Esophagus squamous epithelium (tissue), 4 donors: ENCODE results near the gene TREH.

Source experiments
- CTCF ChIP-seq, 6 experiments: fragments of 450-650 bp in 4 of 6; fragments of 200-600 bp in 2 of 6; sonication (generic) in 2 of 6; IDR thresholded peaks; one replicate each; pipeline ENCODE4 v1.5.1; 2016 to 2019; ENCODE audit warnings: antibody characterized with exemption in 6 of 6, mild to moderate bottlenecking in 4 of 6, moderate library complexity in 4 of 6
- POLR2A ChIP-seq, 4 donors: fragments of 450-650 bp; IDR thresholded peaks; one replicate each; pipeline ENCODE4 v1.6.1; 2017; ENCODE audit warnings: antibody characterized with exemption in 4 of 4, mild to moderate bottlenecking in 4 of 4, moderate library complexity in 3 of 4

GRCh38 chr11:118688851-118689502 lies 9.5 kb upstream of the TREH start:
- TF ChIP-seq CTCF (IDR thresholded peaks at IDR 0.05) (no peak), POLR2A (IDR thresholded peaks at IDR 0.05) (no peak)
